Stimulated activated effector memory CD8-positive, alpha-beta T cell treated with anti-CD3 and anti-CD28 coated beads, Interleukin-12 subunit alpha, Interleukin-12 subunit beta, amount 100 ng/mL, for 72 hours (primary cell): ENCODE measurements around the gene ZDHHC12.
"Not testable (repeated sequence)": the region's sequence is repeated elsewhere in the genome, so short reads cannot be mapped to it uniquely, and the experiment has no call there.

Source experiments
- ATAC-seq: fragments of 150-1000 bp; cut with Tn5 transposase; 2 replicates; pipeline ENCODE4 v1.10.0; 2021
- DNase-seq, 2 donors: peaks; one replicate each; pipeline ENCODE4 v3.0.0; 2021 to 2022; ENCODE audit warnings: low spot score in 2 of 2
- H3K27ac Mint-ChIP-seq: one replicate; pipeline ENCODE4 v1.8.0; 2022; ENCODE audit warnings: mild to moderate bottlenecking, mixed read lengths
- H3K36me3 Mint-ChIP-seq: one replicate; pipeline ENCODE4 v1.8.0; 2022; ENCODE audit warnings: mild to moderate bottlenecking, mixed read lengths
- H3K4me1 Mint-ChIP-seq: one replicate; pipeline ENCODE4 v1.8.0; 2022; ENCODE audit warnings: mixed read lengths
- H3K4me3 Mint-ChIP-seq: one replicate; pipeline ENCODE4 v1.8.0; 2022; ENCODE audit warnings: mild to moderate bottlenecking, mixed read lengths
- H3K9me3 Mint-ChIP-seq: one replicate; pipeline ENCODE4 v1.8.0; 2022; ENCODE audit warnings: mixed read lengths

The ZDHHC12 gene

DNA sequence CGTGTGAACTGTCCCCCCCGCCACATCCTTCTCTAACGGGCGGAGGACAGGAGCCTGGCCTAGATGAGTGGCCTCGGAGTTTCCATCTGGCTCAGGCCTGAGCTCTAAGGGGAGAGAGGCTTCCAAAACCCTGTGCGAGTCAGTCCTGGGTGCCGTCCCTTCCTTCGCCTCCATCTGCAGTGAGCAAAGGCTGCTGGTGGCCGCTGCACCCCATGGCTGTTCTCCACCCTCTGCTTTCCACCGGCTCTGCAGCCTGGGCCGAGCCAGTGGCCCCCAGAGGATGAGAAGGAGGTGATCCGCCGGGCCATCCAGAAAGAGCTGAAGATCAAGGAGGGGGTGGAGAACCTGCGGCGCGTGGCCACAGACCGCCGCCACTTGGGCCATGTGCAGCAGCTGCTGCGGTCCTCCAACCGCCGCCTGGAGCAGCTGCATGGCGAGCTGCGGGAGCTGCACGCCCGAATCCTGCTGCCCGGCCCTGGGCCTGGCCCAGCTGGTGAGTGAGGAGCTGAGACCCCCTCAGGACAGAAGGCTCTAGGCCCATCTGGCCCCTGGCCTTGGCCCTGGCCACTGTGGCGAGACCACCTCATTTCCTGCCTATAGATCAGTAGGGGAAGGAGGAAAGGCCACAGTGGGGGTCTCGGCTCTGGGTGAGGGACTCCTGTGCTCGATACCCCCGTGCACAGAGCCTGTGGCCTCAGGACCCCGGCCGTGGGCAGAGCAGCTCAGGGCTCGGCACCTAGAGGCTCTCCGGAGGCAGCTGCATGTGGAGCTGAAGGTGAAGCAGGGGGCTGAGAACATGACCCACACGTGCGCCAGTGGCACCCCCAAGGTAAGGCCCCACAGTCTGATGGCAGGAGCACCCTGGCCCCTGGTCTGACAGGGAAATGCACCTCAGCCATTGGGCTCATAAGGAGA lies 18.6 kb downstream of the ZDHHC12 start:
- Mint-ChIP-seq H3K36me3 (peaks cover 12% of the 10 kb centered on the region), H3K4me1 (peaks cover 20% of the 10 kb centered on the region), H3K27ac (no peak overlapping the region), H3K9me3 (no peaks in the 10 kb centered on the region), H3K4me3 (no peak overlapping the region)
- no peak for ATAC-seq
- no peak for DNase-seq

GRCh38 chr9:128704356-128704670 lies 19.6 kb downstream of the ZDHHC12 start:
- Mint-ChIP-seq H3K4me1 (peaks cover 20% of the 10 kb centered on the region), H3K36me3 (peaks cover 12% of the 10 kb centered on the region), H3K4me3 (no peak overlapping the region), H3K27ac (no peak overlapping the region), H3K9me3 (no peaks in the 10 kb centered on the region)
- DNase-seq (no peak), ATAC-seq (no peak)

DNA sequence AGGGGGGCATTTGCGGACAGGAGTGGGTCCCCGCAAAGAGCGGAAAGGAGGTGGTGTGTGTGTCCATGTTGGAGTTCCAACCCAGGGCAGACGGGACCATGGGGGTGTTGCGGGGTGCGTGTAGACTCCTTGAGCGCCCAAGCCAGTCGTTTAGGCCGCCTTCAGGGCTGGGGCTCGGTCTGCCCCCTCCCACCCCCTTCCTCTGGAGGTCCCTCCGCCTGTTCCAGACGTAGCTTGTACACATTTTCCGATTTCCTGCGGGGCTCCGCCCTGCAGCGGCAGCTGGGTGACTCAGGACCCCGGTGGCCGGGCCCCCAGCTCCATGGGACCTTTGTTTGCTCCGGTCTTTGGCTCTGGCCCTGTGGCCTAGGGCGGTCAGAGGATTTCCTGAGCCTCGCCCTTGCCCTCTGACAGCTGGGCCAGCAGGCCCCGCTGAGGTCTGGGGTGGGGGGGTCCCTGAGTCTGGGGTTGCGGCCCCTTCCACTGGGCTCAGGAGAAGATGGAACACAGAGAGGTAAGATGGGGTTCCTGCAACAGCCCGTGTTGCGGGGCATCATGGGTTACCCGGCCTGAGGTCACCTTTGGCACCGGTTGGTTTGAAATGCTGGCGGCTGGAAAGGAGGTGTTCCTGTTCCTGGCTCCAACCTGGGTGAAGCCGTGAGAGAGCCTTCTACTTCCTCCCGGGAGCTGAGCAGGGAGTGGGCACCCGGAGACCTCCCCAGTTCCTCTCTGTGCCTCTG lies 20.1 kb downstream of the ZDHHC12 start:
- Mint-ChIP-seq H3K27ac (peak overlapping the region; percentile 34), H3K4me3 (peak overlapping the region; percentile 74), H3K36me3 (peaks cover 12% of the 10 kb centered on the region), H3K4me1 (peaks cover 20% of the 10 kb centered on the region), H3K9me3 (no peaks in the 10 kb centered on the region)
- ATAC-seq = no peak
- no peak for DNase-seq

DNA sequence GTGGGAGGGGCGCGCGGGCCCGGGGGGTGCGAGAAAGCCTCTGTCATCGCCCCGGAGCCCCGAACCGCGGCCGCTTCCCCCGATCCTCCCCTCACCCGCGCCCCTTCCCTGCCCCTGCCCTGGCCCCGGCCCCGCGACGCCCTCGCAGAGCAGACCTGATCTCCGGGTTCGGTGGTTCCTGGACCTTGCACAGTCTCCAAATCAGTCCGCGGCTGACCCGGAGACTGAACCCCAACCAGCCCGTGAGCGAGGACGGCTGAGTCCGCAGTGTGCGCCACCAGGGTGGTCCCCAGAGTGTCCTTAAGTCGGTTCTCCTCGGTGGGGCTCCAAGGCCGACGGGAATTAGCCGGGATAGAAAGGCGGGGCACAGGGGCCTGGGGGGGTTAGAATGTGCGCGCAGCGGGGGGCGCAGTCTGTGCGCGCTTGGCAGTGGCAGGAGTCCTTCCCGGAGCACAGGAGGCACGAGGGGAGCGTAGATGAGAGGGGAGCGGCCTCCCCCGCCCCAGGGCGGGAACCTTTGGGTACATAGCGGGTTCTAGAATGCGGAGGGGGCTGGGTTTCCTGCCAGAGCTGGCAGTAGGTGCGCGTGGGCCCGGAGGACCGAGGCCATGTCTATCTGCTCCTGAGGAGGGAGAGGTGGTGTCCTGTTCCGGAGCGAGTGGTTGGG lies 20.8 kb downstream of the ZDHHC12 start:
- Mint-ChIP-seq H3K4me1 (peaks cover 20% of the 10 kb centered on the region), H3K27ac (peak overlapping the region; percentile 34), H3K4me3 (peak overlapping the region; percentile 74), H3K36me3 (peaks cover 12% of the 10 kb centered on the region), H3K9me3 (no peaks in the 10 kb centered on the region)
- ATAC-seq (peak; percentile 44), DNase-seq (no peak)

DNA sequence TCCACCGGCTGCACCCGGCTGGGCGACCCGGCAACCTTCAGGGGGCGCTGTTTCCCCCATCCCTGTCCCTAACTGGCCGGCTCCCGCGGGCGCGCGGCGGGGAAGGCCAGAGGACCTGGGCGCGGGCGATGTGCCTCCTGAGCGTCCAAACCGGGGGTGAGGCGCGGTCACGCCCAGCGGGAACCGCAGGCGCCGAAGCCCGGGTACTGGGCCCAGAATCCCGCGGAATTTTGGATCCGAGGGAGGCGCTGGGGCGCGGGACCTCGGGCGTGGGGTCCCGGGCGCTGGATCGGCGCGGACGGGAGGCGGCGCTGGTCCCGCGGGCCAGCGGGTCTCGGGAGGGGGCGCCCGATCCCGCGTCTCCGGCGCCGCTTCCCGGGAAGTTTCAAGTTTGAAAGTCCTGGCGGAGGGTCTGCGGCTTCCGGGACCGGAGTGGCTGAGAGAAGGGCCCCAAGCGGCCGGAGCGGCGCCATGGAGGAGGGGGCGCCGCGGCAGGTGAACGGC lies 21.4 kb downstream of the ZDHHC12 start, which contains the start of gene PKN3:
PKN3 (plus strand) TSS at position 59 of the 504 bp plus-strand sequence; CDS start at position 472, 413 bp downstream.
- no peaks in the 10 kb centered on the region for H3K9me3 Mint-ChIP-seq
- H3K4me3 Mint-ChIP-seq = peak within 1 kb of the TSS; percentile 74
- peak within 1 kb of the TSS; percentile 81 for H3K27ac Mint-ChIP-seq
- peaks cover 20% of the 10 kb centered on the region for H3K4me1 Mint-ChIP-seq
- peaks cover 13% of the 10 kb centered on the region for H3K36me3 Mint-ChIP-seq
- DNase-seq (peak; percentile 97 to 98), ATAC-seq (peak; percentile 91)

- H3K4me3 Mint-ChIP-seq = peak overlapping the region; percentile 74
- no peak overlapping the region for H3K27ac Mint-ChIP-seq
- DNase-seq (no peak), ATAC-seq (no peak)
- peaks cover 24% of the 10 kb centered on the region for H3K36me3 Mint-ChIP-seq
- H3K4me1 Mint-ChIP-seq = peaks cover 20% of the 10 kb centered on the region
- no peaks in the 10 kb centered on the region for H3K9me3 Mint-ChIP-seq
Measured at GRCh38 chr9:128701227-128701854, 22.6 kb downstream of the ZDHHC12 start.

GRCh38 chr9:128699096-128699795 lies 24.7 kb downstream of the ZDHHC12 start:
- DNase-seq, H3K4me3 Mint-ChIP-seq, H3K9me3 Mint-ChIP-seq, H3K27ac Mint-ChIP-seq, ATAC-seq: not testable (repeated sequence)
- Mint-ChIP-seq H3K36me3 (peaks cover 45% of the 10 kb centered on the region), H3K4me1 (peaks cover 20% of the 10 kb centered on the region)

- Mint-ChIP-seq H3K36me3 (peaks cover 58% of the 10 kb centered on the region), H3K27ac (peak overlapping the region; percentile 12), H3K4me1 (peaks cover 20% of the 10 kb centered on the region), H3K4me3 (no peak overlapping the region), H3K9me3 (no peaks in the 10 kb centered on the region)
- DNase-seq (no peak), ATAC-seq (no peak)
Measured at GRCh38 chr9:128696923-128697707, 26.8 kb downstream of the ZDHHC12 start.

GRCh38 chr9:128694344-128694743 lies 29.6 kb downstream of the ZDHHC12 start:
- H3K4me3 Mint-ChIP-seq = no peak overlapping the region
- no peak overlapping the region for H3K27ac Mint-ChIP-seq
- ATAC-seq (no peak), DNase-seq (no peak)
- H3K4me1 Mint-ChIP-seq = peaks cover 20% of the 10 kb centered on the region
- no peaks in the 10 kb centered on the region for H3K9me3 Mint-ChIP-seq
- peaks cover 75% of the 10 kb centered on the region for H3K36me3 Mint-ChIP-seq

DNA sequence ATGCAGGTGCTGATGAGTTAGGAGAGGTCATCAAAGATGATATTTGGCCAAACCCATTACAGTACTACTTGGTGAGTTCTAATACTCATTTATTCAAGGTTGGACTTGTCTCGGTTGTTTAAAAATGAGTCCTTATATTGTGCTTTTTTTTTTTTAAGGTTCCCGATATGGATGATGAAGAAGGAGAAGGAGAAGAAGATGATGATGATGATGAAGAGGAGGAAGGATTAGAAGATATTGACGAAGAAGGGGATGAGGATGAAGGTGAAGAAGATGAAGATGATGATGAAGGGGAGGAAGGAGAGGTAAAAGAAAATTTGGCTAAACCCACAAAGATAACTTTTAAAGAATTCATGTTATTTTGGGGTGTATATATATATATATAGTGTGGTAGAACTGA lies 30.2 kb downstream of the ZDHHC12 start:
- Mint-ChIP-seq H3K36me3 (peaks cover 75% of the 10 kb centered on the region), H3K4me1 (peaks cover 20% of the 10 kb centered on the region), H3K27ac (peak overlapping the region; percentile 40)
- DNase-seq, H3K4me3 Mint-ChIP-seq, H3K9me3 Mint-ChIP-seq, ATAC-seq: not testable (repeated sequence)

GRCh38 chr9:128690684-128691034 lies 33.3 kb downstream of the ZDHHC12 start:
- H3K27ac Mint-ChIP-seq = peak overlapping the region; percentile 93
- H3K4me1 Mint-ChIP-seq = peaks cover 39% of the 10 kb centered on the region
- no peak for DNase-seq
- H3K9me3 Mint-ChIP-seq = no peaks in the 10 kb centered on the region
- peaks cover 70% of the 10 kb centered on the region for H3K36me3 Mint-ChIP-seq
- no peak for ATAC-seq
- peak overlapping the region; percentile 90 for H3K4me3 Mint-ChIP-seq

DNA sequence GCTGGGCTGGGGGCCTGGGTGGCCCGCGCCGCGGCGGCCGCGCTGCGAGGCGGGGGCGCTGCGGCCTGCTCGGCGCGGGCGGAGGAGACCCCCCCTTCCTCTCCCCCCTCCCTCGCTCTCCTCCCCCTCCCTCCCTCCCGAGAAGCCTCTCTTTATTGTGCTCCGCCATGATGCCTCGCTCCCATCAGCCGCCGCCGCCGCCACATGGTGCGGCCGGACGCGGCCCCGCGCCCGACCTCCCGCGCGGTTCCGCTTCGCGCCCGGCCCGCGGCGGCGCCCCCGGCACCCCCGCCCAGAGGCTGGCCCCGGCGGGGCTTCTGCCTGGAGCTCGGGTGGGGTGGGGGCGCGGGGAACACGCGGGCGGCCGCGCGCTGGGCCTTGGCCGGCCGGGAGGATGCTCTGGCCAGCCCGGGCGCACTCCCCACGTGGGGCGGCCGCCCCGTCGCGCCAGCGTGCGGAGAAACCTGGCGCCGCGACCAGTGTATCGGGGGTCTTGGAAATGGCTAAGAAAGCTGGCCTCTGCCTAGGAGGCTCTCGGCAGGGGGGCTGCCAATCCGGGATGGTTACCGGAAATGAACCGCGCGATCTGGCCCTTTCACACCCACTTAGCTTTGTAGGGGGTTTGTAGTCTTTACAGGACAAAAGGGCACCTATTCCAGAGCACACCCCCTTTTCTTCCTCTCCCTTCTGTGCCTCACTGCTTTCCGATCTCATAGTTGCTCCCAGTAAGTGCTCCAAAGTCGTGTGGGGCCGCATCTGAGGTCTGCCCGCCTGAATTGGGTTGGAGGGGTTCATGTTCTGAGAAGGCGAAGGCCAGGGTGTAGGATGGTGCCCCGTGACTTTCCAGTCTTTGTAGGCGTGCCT lies 33.9 kb downstream of the ZDHHC12 start:
- peaks cover 70% of the 10 kb centered on the region for H3K36me3 Mint-ChIP-seq
- H3K4me1 Mint-ChIP-seq = peaks cover 45% of the 10 kb centered on the region
- peak; percentile 1 for ATAC-seq

DNA sequence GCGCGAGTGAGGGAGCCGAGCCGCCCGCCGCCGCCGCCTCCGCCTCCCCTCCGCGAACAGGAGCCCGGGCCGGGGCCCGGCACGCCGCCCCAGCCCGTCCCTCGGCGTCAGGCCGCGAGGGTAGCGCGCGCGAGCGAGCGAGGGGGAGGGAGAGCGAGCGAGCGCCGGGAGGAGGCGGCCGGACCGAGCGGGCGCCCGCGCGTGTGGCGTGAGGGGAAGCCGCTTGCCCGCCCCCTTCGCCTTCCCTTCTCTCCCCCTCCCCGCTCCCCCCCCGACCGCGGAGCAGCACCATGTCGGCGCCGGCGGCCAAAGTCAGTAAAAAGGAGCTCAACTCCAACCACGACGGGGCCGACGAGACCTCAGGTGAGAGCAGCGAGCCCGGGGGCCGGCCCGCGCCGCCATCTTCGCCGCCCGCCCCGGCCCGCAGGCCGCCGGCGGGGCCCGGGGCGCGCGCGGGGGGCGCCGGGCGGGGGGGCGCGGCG lies 34.6 kb downstream of the ZDHHC12 start:
- Mint-ChIP-seq H3K4me1 (peaks cover 52% of the 10 kb centered on the region), H3K27ac (peak overlapping the region; percentile 89), H3K4me3 (peak overlapping the region; percentile 97), H3K36me3 (peaks cover 70% of the 10 kb centered on the region), H3K9me3 (no peaks in the 10 kb centered on the region)
- DNase-seq (no peak), ATAC-seq (peak; percentile 1)

More for the DNA sequence above, 33.9 kb downstream of the ZDHHC12 start:
- Mint-ChIP-seq H3K9me3 (no peaks in the 10 kb centered on the region), H3K4me3 (peak overlapping the region; percentile 97), H3K27ac (peak overlapping the region; percentile 93)
- DNase-seq = no peak
